ENCODE results near the gene TRPM4.

DNA sequence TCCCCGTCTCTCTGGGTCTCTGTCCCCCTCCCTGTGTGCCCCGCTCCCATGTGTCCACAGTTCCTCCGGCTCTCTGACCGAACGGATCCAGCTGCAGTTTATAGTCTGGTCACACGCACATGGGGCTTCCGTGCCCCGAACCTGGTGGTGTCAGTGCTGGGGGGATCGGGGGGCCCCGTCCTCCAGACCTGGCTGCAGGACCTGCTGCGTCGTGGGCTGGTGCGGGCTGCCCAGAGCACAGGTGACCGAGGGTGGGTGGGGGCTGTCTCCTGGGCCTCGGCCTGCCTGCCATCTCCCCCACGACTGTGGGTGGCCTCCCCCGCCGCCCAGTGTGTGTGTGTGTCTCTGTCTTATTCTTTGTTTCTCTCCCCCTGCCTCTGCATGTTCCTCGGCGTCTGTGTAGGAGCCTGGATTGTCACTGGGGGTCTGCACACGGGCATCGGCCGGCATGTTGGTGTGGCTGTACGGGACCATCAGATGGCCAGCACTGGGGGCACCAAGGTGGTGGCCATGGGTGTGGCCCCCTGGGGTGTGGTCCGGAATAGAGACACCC lies 10.3 kb downstream of the TRPM4 start:
- TF ChIP-seq, protein P1, sequence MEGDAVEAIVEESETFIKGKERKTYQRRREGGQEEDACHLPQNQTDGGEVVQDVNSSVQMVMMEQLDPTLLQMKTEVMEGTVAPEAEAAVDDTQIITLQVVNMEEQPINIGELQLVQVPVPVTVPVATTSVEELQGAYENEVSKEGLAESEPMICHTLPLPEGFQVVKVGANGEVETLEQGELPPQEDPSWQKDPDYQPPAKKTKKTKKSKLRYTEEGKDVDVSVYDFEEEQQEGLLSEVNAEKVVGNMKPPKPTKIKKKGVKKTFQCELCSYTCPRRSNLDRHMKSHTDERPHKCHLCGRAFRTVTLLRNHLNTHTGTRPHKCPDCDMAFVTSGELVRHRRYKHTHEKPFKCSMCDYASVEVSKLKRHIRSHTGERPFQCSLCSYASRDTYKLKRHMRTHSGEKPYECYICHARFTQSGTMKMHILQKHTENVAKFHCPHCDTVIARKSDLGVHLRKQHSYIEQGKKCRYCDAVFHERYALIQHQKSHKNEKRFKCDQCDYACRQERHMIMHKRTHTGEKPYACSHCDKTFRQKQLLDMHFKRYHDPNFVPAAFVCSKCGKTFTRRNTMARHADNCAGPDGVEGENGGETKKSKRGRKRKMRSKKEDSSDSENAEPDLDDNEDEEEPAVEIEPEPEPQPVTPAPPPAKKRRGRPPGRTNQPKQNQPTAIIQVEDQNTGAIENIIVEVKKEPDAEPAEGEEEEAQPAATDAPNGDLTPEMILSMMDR (IDR thresholded peaks at IDR 0.05) = no peak
- TF ChIP-seq POLR2AphosphoS5 (IDR thresholded peaks at IDR 0.05) = no peak
